ENCODE results near the gene SST. TPM values are rescaled to one million over a fixed set of nuclear protein-coding genes. Genes with fewer than 3 reads are reported as not detected.
"Not testable (repeated sequence)": the region's sequence is repeated elsewhere in the genome, so short reads cannot be mapped to it uniquely, and the experiment has no call there.

SST gene
- total and polyA plus RNA-seq, 9 donors, result 0.16 to 7.5 (median 0.63) TPM; not detected in 3

GRCh38 chr3:187651282-187651681 is 18.9 kb downstream of the SST start:
- Histone ChIP-seq H3K9me3 (no peaks in the 10 kb centered on the region), H3K4me3 (no peak overlapping the region), H3K27me3 (no peaks in the 10 kb centered on the region), H3K27ac (no peak overlapping the region), H3K4me1 (ENCODE audit: insufficient read depth) (no peaks in the 10 kb centered on the region), H3K36me3 (no peaks in the 10 kb centered on the region)
- no peak for DNase-seq
- intact Hi-C loops (cut with DNase I), result no loop called here
- no peak for TF ChIP-seq POLR2A (IDR thresholded peaks at IDR 0.05)
- WGBS, 3 donors, result 62 to 77% (median 70%) methylated on average over 2 of the region's 2 CpGs

- WGBS, 3 donors, result 63 to 73% (median 73%) methylated on average over 2 of the region's 2 CpGs
- TF ChIP-seq POLR2A (IDR thresholded peaks at IDR 0.05), result no peak
Observed at GRCh38 chr3:187648177-187648576, 22.0 kb downstream of the SST start.

GRCh38 chr3:187646906-187647660 is 23.1 kb downstream of the SST start:
- Histone ChIP-seq H3K36me3 (no peaks in the 10 kb centered on the region), H3K27ac (no peak overlapping the region), H3K9me3 (no peaks in the 10 kb centered on the region), H3K27me3 (no peaks in the 10 kb centered on the region), H3K4me3 (no peak overlapping the region), H3K4me1 (ENCODE audit: insufficient read depth) (no peaks in the 10 kb centered on the region)
- no peak for TF ChIP-seq POLR2A (IDR thresholded peaks at IDR 0.05)
- TF ChIP-seq CTCF (IDR thresholded peaks at IDR 0.05), result no peak
- no peak for TF ChIP-seq EP300 (IDR thresholded peaks at IDR 0.05)
- WGBS, 3 donors, result 83 to 90% (median 89%) methylated on average over 5 of the region's 5 CpGs
- intact Hi-C loops (cut with DNase I), result no loop called here
- no peak for DNase-seq

More at GRCh38 chr3:187648177-187648576, 22.0 kb downstream of the SST start:
- H3K9me3 ChIP-seq, result no peaks in the 10 kb centered on the region
- no peak overlapping the region for H3K4me3 ChIP-seq
- no peak for DNase-seq
- H3K27me3 ChIP-seq, result no peaks in the 10 kb centered on the region
- no peaks in the 10 kb centered on the region for H3K4me1 ChIP-seq (ENCODE audit: insufficient read depth)
- intact Hi-C loops (cut with DNase I), result no loop called here
- H3K36me3 ChIP-seq, result no peaks in the 10 kb centered on the region
- no peak overlapping the region for H3K27ac ChIP-seq

DNA sequence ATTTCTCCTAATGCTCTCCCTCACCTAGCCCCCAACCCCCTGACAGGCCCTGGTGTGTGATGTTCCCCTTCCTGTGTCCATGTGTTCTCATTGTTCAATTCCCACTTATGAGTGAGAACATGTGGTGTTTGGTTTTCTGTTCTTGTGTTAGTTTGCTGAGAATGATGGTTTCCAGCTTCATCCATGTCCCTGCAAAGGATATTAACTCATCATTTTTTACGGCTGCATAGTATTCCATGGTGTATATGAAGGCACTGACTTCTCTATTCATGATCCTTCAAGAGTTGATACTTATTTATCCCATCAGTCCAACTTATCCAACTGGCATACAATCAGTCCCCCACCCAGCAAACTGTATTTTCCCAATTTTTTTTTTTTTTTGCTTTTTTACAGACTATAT is 24.8 kb downstream of the SST start:
- DNase-seq; H3K36me3 ChIP-seq; H3K27ac ChIP-seq; H3K4me3 ChIP-seq; H3K27me3 ChIP-seq; H3K9me3 ChIP-seq; intact Hi-C loops (cut with DNase I); H3K4me1 ChIP-seq (ENCODE audit: insufficient read depth): not testable (repeated sequence)
- 95 to 100% (median 97%) methylated on average over 1 of the region's 1 CpG for WGBS, 3 donors

DNA sequence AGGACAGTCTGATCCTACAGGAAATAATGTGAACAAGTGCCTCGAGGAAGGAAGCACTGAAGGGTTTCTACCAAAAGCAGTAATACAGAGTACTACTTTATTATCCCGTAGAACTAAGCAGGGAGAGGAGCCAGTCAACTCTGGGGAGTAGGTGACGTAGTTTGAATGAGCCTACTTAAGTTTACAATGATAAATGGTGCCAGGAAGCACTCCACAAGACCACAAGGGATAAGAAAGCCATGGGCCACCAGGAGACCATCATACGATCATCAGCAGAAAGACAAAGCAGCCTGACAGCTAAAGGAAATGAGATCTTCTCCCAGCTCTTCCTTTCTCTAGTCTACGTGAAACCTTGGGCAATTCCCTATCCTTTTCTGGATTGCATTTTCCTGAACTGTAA is 27.3 kb downstream of the SST start:
- Histone ChIP-seq H3K27ac (no peak overlapping the region), H3K27me3 (no peaks in the 10 kb centered on the region), H3K36me3 (no peaks in the 10 kb centered on the region), H3K9me3 (no peaks in the 10 kb centered on the region), H3K4me1 (ENCODE audit: insufficient read depth) (no peaks in the 10 kb centered on the region), H3K4me3 (no peak overlapping the region)
- 74 to 85% (median 81%) methylated on average over 5 of the region's 5 CpGs for WGBS, 3 donors
- no peak for DNase-seq
- TF ChIP-seq CTCF (IDR thresholded peaks at IDR 0.05), result no peak
- TF ChIP-seq EP300 (IDR thresholded peaks at IDR 0.05), result no peak
- TF ChIP-seq POLR2A (IDR thresholded peaks at IDR 0.05), result no peak
- intact Hi-C loops (cut with DNase I), result no loop called here

GRCh38 chr3:187641320-187642016 is 28.7 kb downstream of the SST start:
- Histone ChIP-seq H3K9me3 (no peaks in the 10 kb centered on the region), H3K27me3 (no peaks in the 10 kb centered on the region), H3K36me3 (no peaks in the 10 kb centered on the region), H3K4me1 (ENCODE audit: insufficient read depth) (no peaks in the 10 kb centered on the region), H3K27ac (no peak overlapping the region), H3K4me3 (no peak overlapping the region)
- no peak for DNase-seq
- WGBS, 3 donors, result 84 to 91% (median 85%) methylated on average over 2 of the region's 2 CpGs
- TF ChIP-seq POLR2A (IDR thresholded peaks at IDR 0.05), result no peak
- TF ChIP-seq CTCF (IDR thresholded peaks at IDR 0.05), result no peak
- TF ChIP-seq EP300 (IDR thresholded peaks at IDR 0.05), result no peak
- intact Hi-C loops (cut with DNase I), result no loop called here
